ENCODE measurements around the gene TSR1. TPM values are rescaled to one million over a fixed set of nuclear protein-coding genes. Genes with fewer than 3 reads are reported as not detected.
A peak's percentile ranks its signal among the peaks of the same experiment; 100 is the strongest.

The TSR1 gene
- total RNA-seq, 1 experiment from 2014 or later = 70.3 TPM

DNA sequence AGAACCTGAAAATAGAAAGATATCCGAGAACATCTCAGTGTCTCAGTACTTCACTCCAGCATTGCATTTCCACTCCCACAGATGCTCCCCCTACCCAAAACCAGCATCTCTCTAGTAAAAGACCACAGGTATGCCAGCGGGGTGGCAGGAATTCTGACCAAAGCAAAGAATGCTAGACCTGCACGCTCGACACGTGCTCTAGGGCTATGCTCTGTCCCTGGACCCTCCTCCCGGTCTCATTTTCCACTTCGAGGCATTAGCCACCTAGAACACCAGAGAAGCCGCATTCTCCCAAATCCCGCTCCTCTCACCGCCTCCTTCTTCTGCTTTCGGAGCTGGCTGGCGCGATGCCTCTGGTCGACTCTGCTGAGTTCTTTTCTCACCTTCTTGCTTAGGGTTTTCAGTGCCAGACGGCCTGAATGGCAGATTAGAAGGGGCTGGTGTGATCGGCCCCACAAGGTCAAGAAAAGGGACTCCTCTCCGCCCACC, 487 bp downstream of the TSR1 start:
- Histone ChIP-seq H3K9ac (ENCODE audit: low read length) (peak overlapping the region; percentile 100), H4K20me1 (ENCODE audit: low read length) (0 out of 2 replicates have a peak, but pooled peaks cover 5% of the 10 kb centered on the region), H3K4me2 (ENCODE audit: low read length) (peak overlapping the region; percentile 98), H3K4me3 (ENCODE audit: low read length) (peak overlapping the region; percentile 99), H3K9me3 (ENCODE audit: low read length) (no peaks in the 10 kb centered on the region), H3K27me3 (ENCODE audit: low read length) (no peaks in the 10 kb centered on the region), H2AFZ (ENCODE audit: low read length) (peak overlapping the region; percentile 50; the same call in 1 of the 2 replicates), H3K4me1 (ENCODE audit: insufficient read depth, low read length) (peaks cover 19% of the 10 kb centered on the region), H3K79me2 (ENCODE audit: low read length) (peaks cover 81% of the 10 kb centered on the region), H3K27ac (ENCODE audit: low read length) (peak overlapping the region; percentile 63), H3F3A (ENCODE audit: low read length, unreplicated experiment) (no peaks in the 10 kb centered on the region), H3K9me2 (replicated peaks; ENCODE audit: low read length) (no peaks in the 10 kb centered on the region), H3K36me3 (ENCODE audit: low read depth, low read length) (peaks cover 43% of the 10 kb centered on the region)
- ATAC-seq (no peak), DNase-seq (no peak)
- CTCF ChIA-PET = interaction anchor here (3.8 kb wide), 1 partner anchor 17 kb away, joined by 26 read pairs; no protein-coding TSS in a partner anchor
- intact Hi-C loops (cut with micrococcal nuclease) = loop anchor here (2.0 kb wide), 1 partner anchor 17 kb away; no protein-coding TSS in a partner anchor
- POLR2A ChIA-PET (ENCODE audit: unreplicated experiment) = interaction anchor here (1.0 kb wide), 1 partner anchor 71 kb away, joined by 4 read pairs; no protein-coding TSS in a partner anchor
- TF ChIP-seq, protein P1, sequence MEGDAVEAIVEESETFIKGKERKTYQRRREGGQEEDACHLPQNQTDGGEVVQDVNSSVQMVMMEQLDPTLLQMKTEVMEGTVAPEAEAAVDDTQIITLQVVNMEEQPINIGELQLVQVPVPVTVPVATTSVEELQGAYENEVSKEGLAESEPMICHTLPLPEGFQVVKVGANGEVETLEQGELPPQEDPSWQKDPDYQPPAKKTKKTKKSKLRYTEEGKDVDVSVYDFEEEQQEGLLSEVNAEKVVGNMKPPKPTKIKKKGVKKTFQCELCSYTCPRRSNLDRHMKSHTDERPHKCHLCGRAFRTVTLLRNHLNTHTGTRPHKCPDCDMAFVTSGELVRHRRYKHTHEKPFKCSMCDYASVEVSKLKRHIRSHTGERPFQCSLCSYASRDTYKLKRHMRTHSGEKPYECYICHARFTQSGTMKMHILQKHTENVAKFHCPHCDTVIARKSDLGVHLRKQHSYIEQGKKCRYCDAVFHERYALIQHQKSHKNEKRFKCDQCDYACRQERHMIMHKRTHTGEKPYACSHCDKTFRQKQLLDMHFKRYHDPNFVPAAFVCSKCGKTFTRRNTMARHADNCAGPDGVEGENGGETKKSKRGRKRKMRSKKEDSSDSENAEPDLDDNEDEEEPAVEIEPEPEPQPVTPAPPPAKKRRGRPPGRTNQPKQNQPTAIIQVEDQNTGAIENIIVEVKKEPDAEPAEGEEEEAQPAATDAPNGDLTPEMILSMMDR (conservative IDR thresholded peaks at IDR 0.05; ENCODE audit: low read depth, low read length) = no peak
- TSS peak; percentile 66 for BruUV-seq (replicated peaks)

DNA sequence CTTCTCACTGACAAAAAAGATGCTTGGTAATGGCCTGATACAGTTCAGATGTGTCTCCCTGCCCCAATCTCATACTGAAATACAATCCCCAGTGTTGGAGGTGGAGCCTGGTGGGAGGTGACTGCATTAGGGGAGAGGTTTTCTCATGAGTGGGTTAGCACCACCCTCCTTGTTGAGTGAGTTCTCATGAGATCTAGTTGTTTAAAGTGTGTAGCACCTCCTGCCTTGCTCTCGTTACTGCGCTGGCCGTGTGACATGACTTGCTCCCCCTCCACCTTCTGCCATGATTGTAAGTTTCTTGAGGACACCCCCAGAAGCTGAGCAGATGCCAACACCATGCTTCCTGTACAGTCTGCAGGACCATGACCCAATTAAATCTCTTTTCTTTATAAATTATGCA, 5.0 kb downstream of the TSR1 start:
- H2AFZ ChIP-seq (ENCODE audit: low read length) = no peak overlapping the region
- H3K9me2 ChIP-seq (replicated peaks; ENCODE audit: low read length) = no peaks in the 10 kb centered on the region
- ChIA-PET POLR2A (ENCODE audit: unreplicated experiment) (no interaction called here), CTCF (no interaction called here)
- TF ChIP-seq EZH2 (IDR thresholded peaks at IDR 0.05; ENCODE audit: low read length, unreplicated experiment) (no peak), EZH2phosphoT487 (IDR thresholded peaks at IDR 0.05; ENCODE audit: borderline replicate concordance, low read length) (no peak)
- TF ChIP-seq, protein P1 (conservative IDR thresholded peaks at IDR 0.05; ENCODE audit: low read depth, low read length) = no peak
- no peaks in the 10 kb centered on the region for H3K27me3 ChIP-seq (ENCODE audit: low read length)
- intact Hi-C loops (cut with micrococcal nuclease) = no loop called here
- H3K79me2 ChIP-seq (ENCODE audit: low read length) = peaks cover 66% of the 10 kb centered on the region
- 0 out of 2 replicates have a peak, but pooled peaks cover 5% of the 10 kb centered on the region for H4K20me1 ChIP-seq (ENCODE audit: low read length)
- ATAC-seq (no peak), DNase-seq (no peak)
- no peak overlapping the region for H3K4me2 ChIP-seq (ENCODE audit: low read length)
- no peak overlapping the region for H3K27ac ChIP-seq (ENCODE audit: low read length)
- H3K9me3 ChIP-seq (ENCODE audit: low read length) = no peaks in the 10 kb centered on the region
- H3F3A ChIP-seq (ENCODE audit: low read length, unreplicated experiment) = no peaks in the 10 kb centered on the region
- peaks cover 62% of the 10 kb centered on the region for H3K36me3 ChIP-seq (ENCODE audit: low read depth, low read length)
- no peak overlapping the region for H3K4me3 ChIP-seq (ENCODE audit: low read length)
- H3K4me1 ChIP-seq (ENCODE audit: insufficient read depth, low read length) = peaks cover 15% of the 10 kb centered on the region
- no peak overlapping the region for H3K9ac ChIP-seq (ENCODE audit: low read length)
- BruUV-seq (replicated peaks) = no TSS peak

- ATAC-seq (no peak), DNase-seq (no peak)
- H2AFZ ChIP-seq (ENCODE audit: low read length) = no peak overlapping the region
- H3K79me2 ChIP-seq (ENCODE audit: low read length) = peaks cover 5% of the 10 kb centered on the region; the same call in 1 of the 2 replicates
- no peaks in the 10 kb centered on the region for H3K9me2 ChIP-seq (replicated peaks; ENCODE audit: low read length)
- H3K4me1 ChIP-seq (ENCODE audit: insufficient read depth, low read length) = no peaks in the 10 kb centered on the region
- intact Hi-C loops (cut with micrococcal nuclease) = no loop called here
- no peak overlapping the region for H3K4me3 ChIP-seq (ENCODE audit: low read length)
- POLR2A ChIA-PET (ENCODE audit: unreplicated experiment) = no interaction called here
- no peak overlapping the region for H3K4me2 ChIP-seq (ENCODE audit: low read length)
- no peaks in the 10 kb centered on the region for H4K20me1 ChIP-seq (ENCODE audit: low read length)
- BruUV-seq (replicated peaks) = no TSS peak
- no peaks in the 10 kb centered on the region for H3K27me3 ChIP-seq (ENCODE audit: low read length)
- TF ChIP-seq, protein P1 (conservative IDR thresholded peaks at IDR 0.05; ENCODE audit: low read depth, low read length) = no peak
- TF ChIP-seq EZH2 (IDR thresholded peaks at IDR 0.05; ENCODE audit: low read length, unreplicated experiment) (no peak), EZH2phosphoT487 (IDR thresholded peaks at IDR 0.05; ENCODE audit: borderline replicate concordance, low read length) (no peak)
- H3K36me3 ChIP-seq (ENCODE audit: low read depth, low read length) = peaks cover 36% of the 10 kb centered on the region
- CTCF ChIA-PET = no interaction called here
- H3K9ac ChIP-seq (ENCODE audit: low read length) = no peak overlapping the region
- H3F3A ChIP-seq (ENCODE audit: low read length, unreplicated experiment) = no peaks in the 10 kb centered on the region
- no peak overlapping the region for H3K27ac ChIP-seq (ENCODE audit: low read length)
- H3K9me3 ChIP-seq (ENCODE audit: low read length) = no peaks in the 10 kb centered on the region
Observed at GRCh38 chr17:2323629-2324314, 12.5 kb downstream of the TSR1 start.

Measured in PC-3 (cell line).